Glutamatergic neuron (in vitro differentiated cells): ENCODE results near the gene IGFLR1. TPM values are rescaled to one million over a fixed set of nuclear protein-coding genes. Genes with fewer than 3 reads are reported as not detected.

ENCODE experiments used
- DNase-seq: peaks from one replicate; pipeline ENCODE4 v3.0.0; 2022
- H3K27ac Mint-ChIP-seq: one replicate; pipeline ENCODE4 v1.8.0; 2020; ENCODE audit warnings: mild to moderate bottlenecking, mixed read lengths, inconsistent platforms; ENCODE audit not compliant: unreplicated experiment
- H3K27me3 Mint-ChIP-seq: one replicate; pipeline ENCODE4 v1.8.0; 2020; ENCODE audit warnings: mild to moderate bottlenecking, moderate library complexity, mixed read lengths, inconsistent platforms; ENCODE audit not compliant: unreplicated experiment
- H3K36me3 Mint-ChIP-seq: one replicate; pipeline ENCODE4 v1.8.0; 2020; ENCODE audit warnings: mild to moderate bottlenecking, mixed read lengths, inconsistent platforms; ENCODE audit not compliant: unreplicated experiment
- H3K4me1 Mint-ChIP-seq: one replicate; pipeline ENCODE4 v1.8.0; 2020; ENCODE audit warnings: mild to moderate bottlenecking, low read depth, mixed read lengths, inconsistent platforms; ENCODE audit not compliant: unreplicated experiment
- H3K4me3 Mint-ChIP-seq: one replicate; pipeline ENCODE4 v1.8.0; 2020; ENCODE audit warnings: mild to moderate bottlenecking, mixed read lengths, inconsistent platforms; ENCODE audit not compliant: unreplicated experiment
- H3K9me3 Mint-ChIP-seq: one replicate; pipeline ENCODE4 v1.8.0; 2020; ENCODE audit warnings: mild to moderate bottlenecking, moderate library complexity, mixed read lengths, inconsistent platforms; ENCODE audit not compliant: unreplicated experiment
- CTCF ChIP-seq: fragments of 200-600 bp; sonication (generic); IDR thresholded peaks from one replicate; pipeline ENCODE4 v1.5.0; 2021; ENCODE audit not compliant: partially characterized antibody, unreplicated experiment
- total RNA-seq: library from RNA; stranded (reverse); fragmentation: NEBNext Ultra II Directional; extraction: Animal tissue kit (Norgen Biotek cat#: 25700); gene quantifications from one replicate; pipeline ENCODE4 v1.2.1, GENCODE V29; 2021; ENCODE audit not compliant: unreplicated experiment

IGFLR1 gene
- total RNA-seq, 1 donor from 2014 or later: 4.7 TPM

- DNase-seq: no peak
- H3K4me3 Mint-ChIP-seq: no peak overlapping the region
- TF ChIP-seq CTCF: no peak
- peaks cover 10% of the 10 kb centered on the region for H3K27me3 Mint-ChIP-seq
- H3K27ac Mint-ChIP-seq: no peak overlapping the region
- peaks cover 7% of the 10 kb centered on the region for H3K9me3 Mint-ChIP-seq
- H3K36me3 Mint-ChIP-seq: peaks cover 5% of the 10 kb centered on the region
- H3K4me1 Mint-ChIP-seq: peaks cover 6% of the 10 kb centered on the region
Measured at GRCh38 chr19:35785339-35785627, 43.0 kb upstream of the IGFLR1 start.

- Mint-ChIP-seq H3K4me1 (peaks cover 6% of the 10 kb centered on the region), H3K27ac (no peak overlapping the region), H3K9me3 (peaks cover 7% of the 10 kb centered on the region), H3K4me3 (no peak overlapping the region), H3K36me3 (peaks cover 5% of the 10 kb centered on the region), H3K27me3 (peaks cover 11% of the 10 kb centered on the region)
- no peak for TF ChIP-seq CTCF
- no peak for DNase-seq
Measured at GRCh38 chr19:35784503-35785338, 42.5 kb upstream of the IGFLR1 start.

GRCh38 chr19:35783469-35784434 lies 41.5 kb upstream of the IGFLR1 start:
- no peak for DNase-seq
- peaks cover 7% of the 10 kb centered on the region for H3K9me3 Mint-ChIP-seq
- peaks cover 6% of the 10 kb centered on the region for H3K4me1 Mint-ChIP-seq
- no peak for TF ChIP-seq CTCF
- peaks cover 5% of the 10 kb centered on the region for H3K36me3 Mint-ChIP-seq
- H3K27me3 Mint-ChIP-seq: peaks cover 10% of the 10 kb centered on the region
- no peak overlapping the region for H3K27ac Mint-ChIP-seq
- no peak overlapping the region for H3K4me3 Mint-ChIP-seq

GRCh38 chr19:35782589-35782988 lies 40.3 kb upstream of the IGFLR1 start:
- Mint-ChIP-seq H3K36me3 (peaks cover 5% of the 10 kb centered on the region), H3K27ac (no peak overlapping the region), H3K4me1 (peaks cover 6% of the 10 kb centered on the region), H3K27me3 (peaks cover 8% of the 10 kb centered on the region), H3K9me3 (peaks cover 5% of the 10 kb centered on the region), H3K4me3 (no peak overlapping the region)
- DNase-seq: no peak
- no peak for TF ChIP-seq CTCF
